OCI-LY1 (cell line): ENCODE results near the gene UFSP2.

ENCODE experiments used
- H2AFZ ChIP-seq: fragments of 200-600 bp; sonication (generic), shearing (Covaris generic); 2 replicates; pipeline ENCODE4 v1.6.0; 2014; ENCODE audit warnings: antibody characterized with exemption, mild to moderate bottlenecking, low read length
- H3F3A ChIP-seq: fragments of 200-600 bp; sonication (generic), shearing (Covaris generic); 2 replicates; pipeline ENCODE4 v1.6.0; 2014; ENCODE audit warnings: mild to moderate bottlenecking, antibody characterized with exemption, low read length, moderate library complexity; ENCODE audit not compliant: insufficient read depth
- H3K27ac ChIP-seq: fragments of 200-600 bp; sonication (generic); 2 replicates; pipeline ENCODE4 v1.5.1; 2014; ENCODE audit warnings: low read length, mixed run types, mild to moderate bottlenecking, low read depth; ENCODE audit not compliant: poor library complexity, severe bottlenecking
- H3K27me3 ChIP-seq: fragments of 200-600 bp; sonication (generic); 2 replicates; pipeline ENCODE4 v1.6.0; 2014; ENCODE audit warnings: antibody characterized with exemption, mild to moderate bottlenecking, low read length, moderate library complexity; ENCODE audit not compliant: insufficient read depth
- H3K36me3 ChIP-seq: fragments of 200-600 bp; sonication (generic); 2 replicates; pipeline ENCODE4 v1.6.1; 2014; ENCODE audit warnings: mild to moderate bottlenecking, antibody characterized with exemption, low read length, moderate library complexity, mixed read lengths; ENCODE audit not compliant: insufficient read depth
- H3K4me1 ChIP-seq: fragments of 200-600 bp; sonication (generic); 2 replicates; pipeline ENCODE4 v1.5.1; 2014; ENCODE audit warnings: mild to moderate bottlenecking, low read length, moderate library complexity; ENCODE audit not compliant: insufficient read depth, severe bottlenecking
- H3K4me2 ChIP-seq: fragments of 200-600 bp; sonication (generic), shearing (Covaris generic); 2 replicates; pipeline ENCODE4 v1.6.1; 2014; ENCODE audit warnings: low read length
- H3K4me3 ChIP-seq: fragments of 200-600 bp; sonication (generic); 2 replicates; pipeline ENCODE4 v1.5.1; 2014; ENCODE audit warnings: low read length, low read depth, mild to moderate bottlenecking, mixed read lengths; ENCODE audit not compliant: poor library complexity, severe bottlenecking
- H3K79me2 ChIP-seq: fragments of 200-600 bp; shearing (Covaris generic); 2 replicates; pipeline ENCODE4 v1.6.1; 2016; ENCODE audit warnings: mixed run types, low read length, mixed read lengths; ENCODE audit not compliant: insufficient read depth
- H3K9ac ChIP-seq: fragments of 200-600 bp; sonication (generic), shearing (Covaris generic); 2 replicates; pipeline ENCODE4 v1.6.1; 2014; ENCODE audit warnings: mild to moderate bottlenecking, low read length, mixed read lengths
- H3K9me2 ChIP-seq: fragments of 200-600 bp; sonication (generic), shearing (Covaris generic); 2 replicates; pipeline ENCODE4 v1.6.1; 2014; ENCODE audit warnings: low read depth, mild to moderate bottlenecking, low read length, mixed read lengths
- H3K9me3 ChIP-seq: fragments of 200-600 bp; shearing (Covaris generic); 2 replicates; pipeline ENCODE4 v1.6.1; 2014; ENCODE audit warnings: low read length, mixed read lengths
- H4K20me1 ChIP-seq: fragments of 200-600 bp; sonication (generic), shearing (Covaris generic); 2 replicates; pipeline ENCODE4 v1.6.0; 2016; ENCODE audit warnings: mild to moderate bottlenecking, low read length; ENCODE audit not compliant: insufficient read depth
- CTCF ChIP-seq: fragments of 200-600 bp; sonication (generic), shearing (Covaris generic); IDR thresholded peaks from 2 replicates; pipeline ENCODE4 v1.5.1; 2017; ENCODE audit warnings: mild to moderate bottlenecking, antibody characterized with exemption, low read length, moderate library complexity, mixed read lengths
- EZH2 ChIP-seq: fragments of 200-600 bp; sonication (generic), shearing (Covaris generic); IDR thresholded peaks from 2 replicates; pipeline ENCODE4 v1.8.0; 2017; ENCODE audit warnings: borderline replicate concordance, mixed run types, mild to moderate bottlenecking, antibody characterized with exemption, low read length, moderate library complexity, mixed read lengths

UFSP2 gene

GRCh38 chr4:185381288-185382196 lies 44.2 kb downstream of the UFSP2 start:
- Histone ChIP-seq H3K9me2 (no peaks in the 10 kb centered on the region), H3K79me2 (no peaks in the 10 kb centered on the region), H3K9ac (no peak overlapping the region), H3K36me3 (peaks cover 21% of the 10 kb centered on the region), H3K27ac (no peak overlapping the region), H3K4me1 (no peaks in the 10 kb centered on the region), H3K4me2 (no peak overlapping the region), H3K4me3 (no peak overlapping the region), H3K27me3 (no peaks in the 10 kb centered on the region), H3K9me3 (peaks cover 7% of the 10 kb centered on the region; the same call in 1 of the 2 replicates), H3F3A (no peaks in the 10 kb centered on the region), H4K20me1 (no peaks in the 10 kb centered on the region), H2AFZ (no peak overlapping the region)
- TF ChIP-seq EZH2: no peak
- TF ChIP-seq CTCF: no peak

- TF ChIP-seq CTCF (no peak), EZH2 (no peak)
- no peak overlapping the region for H3K4me2 ChIP-seq
- no peak overlapping the region for H3K27ac ChIP-seq
- H3K4me1 ChIP-seq: no peaks in the 10 kb centered on the region
- H3K9me2 ChIP-seq: no peaks in the 10 kb centered on the region
- no peaks in the 10 kb centered on the region for H3F3A ChIP-seq
- H4K20me1 ChIP-seq: no peaks in the 10 kb centered on the region
- no peak overlapping the region for H3K4me3 ChIP-seq
- no peak overlapping the region for H3K9ac ChIP-seq
- peaks cover 7% of the 10 kb centered on the region; the same call in 1 of the 2 replicates for H3K9me3 ChIP-seq
- H3K36me3 ChIP-seq: peaks cover 21% of the 10 kb centered on the region
- H3K79me2 ChIP-seq: no peaks in the 10 kb centered on the region
- no peak overlapping the region for H2AFZ ChIP-seq
- H3K27me3 ChIP-seq: no peaks in the 10 kb centered on the region
Measured at GRCh38 chr4:185380320-185380719, 45.4 kb downstream of the UFSP2 start.

DNA sequence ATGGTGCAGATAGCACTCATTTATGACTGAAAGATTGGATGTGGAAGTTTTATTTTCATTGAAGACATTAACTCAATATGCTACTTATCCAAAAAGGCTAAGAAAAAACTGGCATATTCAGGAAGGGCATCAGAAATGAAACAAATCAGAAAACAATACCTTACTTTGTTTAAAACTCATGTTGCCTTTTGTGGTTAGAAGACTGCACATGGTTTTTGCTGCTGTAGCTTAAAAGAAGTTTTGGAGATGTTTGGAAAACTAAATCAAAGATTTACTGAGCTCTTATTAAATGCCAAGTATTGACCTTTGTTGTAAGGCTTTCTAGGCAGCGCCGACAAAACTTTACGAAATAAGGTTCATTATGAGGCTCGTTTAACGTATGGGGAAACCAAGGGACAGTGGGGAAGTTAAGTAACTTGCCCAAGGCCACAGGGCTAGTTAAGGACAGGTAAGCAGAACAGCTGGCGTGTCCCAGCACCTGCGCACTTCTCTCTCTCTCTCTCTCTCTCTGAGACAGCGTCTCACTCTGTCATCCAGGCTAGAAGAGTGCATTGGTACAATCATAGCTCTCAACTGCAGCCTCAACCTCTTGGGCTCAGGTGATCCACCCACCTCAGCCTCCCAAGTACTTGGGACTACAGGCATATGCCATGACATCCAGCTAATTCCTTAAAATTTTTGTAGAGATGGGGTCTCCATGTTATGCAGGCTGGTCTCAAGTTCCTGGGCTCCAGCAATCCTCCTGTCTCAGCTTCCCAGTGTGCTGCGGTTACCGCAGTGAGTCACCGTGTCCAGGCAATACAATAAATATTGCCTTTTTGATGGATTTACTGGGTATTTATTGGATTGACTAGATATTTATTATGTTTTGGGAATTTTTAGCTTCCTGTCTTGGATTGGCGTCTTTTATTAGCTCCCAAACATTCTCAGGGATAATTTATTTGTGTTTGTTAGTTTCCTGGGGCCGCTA lies 46.2 kb downstream of the UFSP2 start:
- Histone ChIP-seq H3K9me2 (no peaks in the 10 kb centered on the region), H3K36me3 (peaks cover 21% of the 10 kb centered on the region), H2AFZ (no peak overlapping the region), H3F3A (no peaks in the 10 kb centered on the region), H3K79me2 (no peaks in the 10 kb centered on the region), H3K4me3 (no peak overlapping the region), H4K20me1 (no peaks in the 10 kb centered on the region), H3K4me2 (no peak overlapping the region), H3K4me1 (no peaks in the 10 kb centered on the region), H3K9me3 (peaks cover 7% of the 10 kb centered on the region; the same call in 1 of the 2 replicates), H3K27me3 (no peaks in the 10 kb centered on the region), H3K27ac (no peak overlapping the region), H3K9ac (no peak overlapping the region)
- no peak for TF ChIP-seq EZH2
- TF ChIP-seq CTCF: no peak
